Smooth muscle cell (in vitro differentiated cells): ENCODE data around the gene DRP2. TPM values are rescaled to one million over a fixed set of nuclear protein-coding genes. Genes with fewer than 3 reads are reported as not detected.

ENCODE experiments used
- DNase-seq: peaks from one replicate; lab custom pipeline; 2025; ENCODE audit not compliant: unreplicated experiment; lab: John Stamatoyannopoulos, UW
- H2AFZ ChIP-seq: fragments of 200-600 bp; sonication (generic); 2 replicates; pipeline ENCODE4 v1.6.0; 2016; ENCODE audit warnings: antibody characterized with exemption, low read depth, mild to moderate bottlenecking
- H3F3A ChIP-seq: fragments of 200-600 bp; sonication (generic); 2 replicates; pipeline ENCODE4 v1.6.0; 2017; ENCODE audit warnings: antibody characterized with exemption, low read depth
- H3K27ac ChIP-seq: fragments of 200-600 bp; sonication (generic); 2 replicates; pipeline ENCODE4 v1.5.1; 2016; ENCODE audit warnings: low read depth, mild to moderate bottlenecking
- H3K27me3 ChIP-seq: fragments of 200-600 bp; sonication (generic); 2 replicates; pipeline ENCODE4 v1.6.1; 2016; ENCODE audit warnings: low read depth, mild to moderate bottlenecking
- H3K36me3 ChIP-seq: fragments of 200-600 bp; sonication (generic); 2 replicates; pipeline ENCODE4 v1.5.1; 2016; ENCODE audit warnings: low read depth
- H3K4me1 ChIP-seq: fragments of 200-600 bp; sonication (generic); 2 replicates; pipeline ENCODE4 v1.5.1; 2016; ENCODE audit warnings: low read depth
- H3K4me2 ChIP-seq: fragments of 200-600 bp; sonication (generic); 2 replicates; pipeline ENCODE4 v1.6.0; 2016; ENCODE audit warnings: mild to moderate bottlenecking
- H3K4me3 ChIP-seq: fragments of 200-600 bp; sonication (generic); 2 replicates; pipeline ENCODE4 v1.5.1; 2016; ENCODE audit warnings: mild to moderate bottlenecking
- H3K79me2 ChIP-seq: fragments of 200-600 bp; sonication (generic); 2 replicates; pipeline ENCODE4 v1.6.0; 2016; ENCODE audit warnings: low read depth, mild to moderate bottlenecking
- H3K9ac ChIP-seq: fragments of 200-600 bp; sonication (generic); 2 replicates; pipeline ENCODE4 v1.6.0; 2016; ENCODE audit warnings: low read depth
- H3K9me3 ChIP-seq: fragments of 200-600 bp; sonication (generic); replicated peaks from 2 replicates; pipeline ENCODE4 v1.5.1; 2016; ENCODE audit warnings: low read depth
- H4K20me1 ChIP-seq: fragments of 200-600 bp; sonication (generic); 2 replicates; pipeline ENCODE4 v1.6.0; 2016; ENCODE audit warnings: low read depth
- CTCF ChIP-seq: fragments of 200-600 bp; sonication (generic); IDR thresholded peaks from 2 replicates; pipeline ENCODE4 v1.5.1; 2017; ENCODE audit warnings: borderline replicate concordance, mild to moderate bottlenecking, antibody characterized with exemption; ENCODE audit not compliant: insufficient read depth, poor library complexity, severe bottlenecking
- WGBS: methylation state at CpG from one replicate; pipeline ENCODE4 v1.1.7; 2016; ENCODE audit warnings: low lambda C conversion rate; 5-methylcytosine and 5-hydroxymethylcytosine counted together
- polyA plus RNA-seq: library from polyadenylated mRNA; unstranded; fragments of >200 nt; fragmentation: Nextera tagmentation; extraction: Ambion mirVana; gene quantifications from 2 replicates; pipeline ENCODE4 v1.2.1, GENCODE V29; 2016
- total RNA-seq: library from RNA; depleted of rRNA; stranded (reverse); fragments of >200 nt; gene quantifications from 2 replicates; pipeline ENCODE4 v1.2.3, GENCODE V29; 2014

Gene DRP2
- total and polyA plus RNA-seq, 2 experiments from 2014 or later = 6.8 to 10.8 TPM

DNA sequence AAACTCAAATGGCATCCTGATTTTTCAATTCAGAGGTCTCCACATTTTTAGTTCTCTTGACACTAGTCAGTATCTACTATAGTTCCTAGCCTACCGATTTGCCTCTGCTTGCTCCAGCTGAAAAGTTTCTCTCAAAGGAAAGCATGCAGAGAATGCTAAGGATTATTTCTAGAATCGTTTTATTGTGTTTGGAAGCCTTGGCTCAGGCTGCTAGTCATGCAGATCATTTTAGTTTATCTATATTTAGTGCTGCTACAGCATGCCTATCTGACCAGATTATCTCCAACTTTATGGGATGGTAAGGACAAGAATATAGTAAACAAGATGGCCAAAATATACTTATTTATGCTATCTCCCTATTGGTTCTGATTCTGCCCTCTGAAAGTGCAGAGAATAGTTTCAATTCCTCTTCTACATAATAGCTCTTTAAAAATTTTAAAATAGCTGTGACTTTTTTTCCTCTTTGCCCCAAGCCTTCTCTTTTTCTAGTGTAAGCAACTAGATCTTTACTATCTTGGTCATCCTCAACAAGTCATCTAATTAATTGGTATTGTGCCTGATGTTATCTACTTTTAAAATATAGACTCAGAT is 15.7 kb upstream of the DRP2 start:
- Histone ChIP-seq H3K4me1 (peaks cover 7% of the 10 kb centered on the region), H3K9me3 (no peaks in the 10 kb centered on the region), H4K20me1 (no peaks in the 10 kb centered on the region), H3K9ac (no peak overlapping the region), H3K79me2 (no peaks in the 10 kb centered on the region), H3K36me3 (no peaks in the 10 kb centered on the region), H2AFZ (no peak overlapping the region), H3K4me3 (no peak overlapping the region), H3F3A (no peaks in the 10 kb centered on the region), H3K27me3 (no peaks in the 10 kb centered on the region), H3K27ac (no peak overlapping the region), H3K4me2 (no peak overlapping the region)
- no peak for TF ChIP-seq CTCF
- 27% methylated on average over 2 of the region's 2 CpGs for WGBS
- DNase-seq = no peak

DNA sequence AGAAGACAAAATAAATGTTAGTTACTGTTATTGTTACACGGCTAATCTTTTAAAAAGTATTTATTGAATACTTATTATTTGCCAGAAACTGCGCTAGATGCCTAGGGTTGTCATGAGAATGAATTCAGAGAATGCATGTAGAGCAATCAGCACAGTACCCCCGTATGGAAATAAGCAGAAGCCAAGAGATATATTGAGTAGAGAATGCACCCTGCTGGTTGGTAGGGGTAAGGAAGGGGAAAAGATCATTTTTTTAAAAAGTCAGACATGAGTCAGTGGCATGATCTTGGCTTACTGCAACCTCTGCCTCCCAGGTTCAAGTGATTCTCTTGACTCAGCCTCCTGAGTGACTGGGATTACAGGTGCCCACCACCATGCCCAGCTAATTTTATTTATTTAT is 13.1 kb upstream of the DRP2 start:
- Histone ChIP-seq H2AFZ (no peak overlapping the region), H3K4me3 (no peak overlapping the region), H3K27me3 (no peaks in the 10 kb centered on the region), H3K79me2 (no peaks in the 10 kb centered on the region), H3K27ac (no peak overlapping the region), H3K9ac (no peak overlapping the region), H3K36me3 (no peaks in the 10 kb centered on the region), H3F3A (no peaks in the 10 kb centered on the region), H4K20me1 (no peaks in the 10 kb centered on the region), H3K9me3 (no peaks in the 10 kb centered on the region), H3K4me2 (no peak overlapping the region), H3K4me1 (peaks cover 7% of the 10 kb centered on the region)
- WGBS = 55% methylated on average over 3 of the region's 3 CpGs
- no peak for DNase-seq
- peak; percentile 35 for TF ChIP-seq CTCF

- H4K20me1 ChIP-seq = no peaks in the 10 kb centered on the region
- H3K9ac ChIP-seq = no peak overlapping the region
- H3K4me3 ChIP-seq = no peak overlapping the region
- H3K27me3 ChIP-seq = no peaks in the 10 kb centered on the region
- H3F3A ChIP-seq = no peaks in the 10 kb centered on the region
- H3K4me2 ChIP-seq = peak overlapping the region; percentile 62
- 38% methylated on average over 4 of the region's 4 CpGs for WGBS
- no peaks in the 10 kb centered on the region for H3K9me3 ChIP-seq
- DNase-seq = no peak
- peak overlapping the region; percentile 39 for H2AFZ ChIP-seq
- H3K4me1 ChIP-seq = peaks cover 7% of the 10 kb centered on the region
- H3K27ac ChIP-seq = peak overlapping the region; percentile 82
- no peak for TF ChIP-seq CTCF
- no peaks in the 10 kb centered on the region for H3K79me2 ChIP-seq
- H3K36me3 ChIP-seq = no peaks in the 10 kb centered on the region
These were observed 11.3 kb upstream of the DRP2 start for GRCh38 chrX:101208152-101208905.

DNA sequence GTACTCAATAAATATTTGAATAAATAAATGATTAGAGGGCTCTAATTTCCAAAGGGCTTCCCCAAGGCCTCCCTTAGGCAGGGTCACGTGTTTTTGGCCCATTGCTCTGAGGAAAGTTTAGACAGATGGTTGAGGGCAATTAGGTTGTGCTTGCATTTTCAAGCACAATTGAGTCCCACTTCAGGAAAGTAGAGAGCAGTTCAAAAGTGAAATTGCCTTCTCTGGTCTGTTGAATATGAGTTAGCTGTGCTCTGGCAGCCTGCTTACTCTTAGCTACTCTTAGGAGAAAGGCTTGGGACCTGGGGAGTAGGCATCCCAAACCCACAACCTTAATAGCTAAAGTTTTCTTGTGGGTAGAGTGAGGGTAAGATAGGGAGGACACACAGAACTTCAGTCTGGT is 9.0 kb upstream of the DRP2 start:
- H3K27ac ChIP-seq = no peak overlapping the region
- no peaks in the 10 kb centered on the region for H3K27me3 ChIP-seq
- WGBS = 49% methylated on average over 1 of the region's 1 CpG
- H3F3A ChIP-seq = no peaks in the 10 kb centered on the region
- no peak for TF ChIP-seq CTCF
- H3K36me3 ChIP-seq = no peaks in the 10 kb centered on the region
- H3K4me3 ChIP-seq = no peak overlapping the region
- no peaks in the 10 kb centered on the region for H4K20me1 ChIP-seq
- H3K79me2 ChIP-seq = no peaks in the 10 kb centered on the region
- no peak overlapping the region for H3K9ac ChIP-seq
- no peaks in the 10 kb centered on the region for H3K9me3 ChIP-seq
- H3K4me1 ChIP-seq = peaks cover 7% of the 10 kb centered on the region
- H2AFZ ChIP-seq = no peak overlapping the region
- no peak overlapping the region for H3K4me2 ChIP-seq
- DNase-seq = no peak
